ENCODE measurements around the gene FAM174B.

Gene FAM174B

GRCh38 chr15:92627014-92627413 lies 28.6 kb downstream of the FAM174B start:
- H3K27me3 ChIP-seq (ENCODE audit: insufficient read depth, low read length, poor library complexity, severe bottlenecking) = no peaks in the 10 kb centered on the region
- TF ChIP-seq, protein P1, sequence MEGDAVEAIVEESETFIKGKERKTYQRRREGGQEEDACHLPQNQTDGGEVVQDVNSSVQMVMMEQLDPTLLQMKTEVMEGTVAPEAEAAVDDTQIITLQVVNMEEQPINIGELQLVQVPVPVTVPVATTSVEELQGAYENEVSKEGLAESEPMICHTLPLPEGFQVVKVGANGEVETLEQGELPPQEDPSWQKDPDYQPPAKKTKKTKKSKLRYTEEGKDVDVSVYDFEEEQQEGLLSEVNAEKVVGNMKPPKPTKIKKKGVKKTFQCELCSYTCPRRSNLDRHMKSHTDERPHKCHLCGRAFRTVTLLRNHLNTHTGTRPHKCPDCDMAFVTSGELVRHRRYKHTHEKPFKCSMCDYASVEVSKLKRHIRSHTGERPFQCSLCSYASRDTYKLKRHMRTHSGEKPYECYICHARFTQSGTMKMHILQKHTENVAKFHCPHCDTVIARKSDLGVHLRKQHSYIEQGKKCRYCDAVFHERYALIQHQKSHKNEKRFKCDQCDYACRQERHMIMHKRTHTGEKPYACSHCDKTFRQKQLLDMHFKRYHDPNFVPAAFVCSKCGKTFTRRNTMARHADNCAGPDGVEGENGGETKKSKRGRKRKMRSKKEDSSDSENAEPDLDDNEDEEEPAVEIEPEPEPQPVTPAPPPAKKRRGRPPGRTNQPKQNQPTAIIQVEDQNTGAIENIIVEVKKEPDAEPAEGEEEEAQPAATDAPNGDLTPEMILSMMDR (conservative IDR thresholded peaks at IDR 0.05; ENCODE audit: low read length) = no peak
- no peak for TF ChIP-seq EZH2phosphoT487 (IDR thresholded peaks at IDR 0.05; ENCODE audit: borderline replicate concordance)
- no peaks in the 10 kb centered on the region for H3K9me2 ChIP-seq (replicated peaks; ENCODE audit: low read depth, low read length)
- no peaks in the 10 kb centered on the region for H3K36me3 ChIP-seq (ENCODE audit: insufficient read depth, low read length)
- no peak overlapping the region for H2AFZ ChIP-seq (ENCODE audit: low read length)
- no peak overlapping the region for H3K9ac ChIP-seq (ENCODE audit: low read depth, low read length, poor library complexity, severe bottlenecking)
- H3F3A ChIP-seq (ENCODE audit: low read depth) = no peaks in the 10 kb centered on the region
- H3K4me1 ChIP-seq (ENCODE audit: insufficient read depth, low read length, poor library complexity, severe bottlenecking) = no peaks in the 10 kb centered on the region
- H4K20me1 ChIP-seq (ENCODE audit: insufficient read depth, low read length, poor library complexity, severe bottlenecking) = no peaks in the 10 kb centered on the region
- no peaks in the 10 kb centered on the region for H3K9me3 ChIP-seq (ENCODE audit: insufficient read depth, low read depth, low read length)
- H3K4me2 ChIP-seq (ENCODE audit: low read depth, low read length, poor library complexity, severe bottlenecking) = no peak overlapping the region
- H3K4me3 ChIP-seq (ENCODE audit: low read length, poor library complexity, severe bottlenecking) = no peak overlapping the region
- no peaks in the 10 kb centered on the region for H3K79me2 ChIP-seq (ENCODE audit: insufficient read depth, low read length)

- H3F3A ChIP-seq (ENCODE audit: low read depth) = no peaks in the 10 kb centered on the region
- no peaks in the 10 kb centered on the region for H3K27me3 ChIP-seq (ENCODE audit: insufficient read depth, low read length, poor library complexity, severe bottlenecking)
- no peak overlapping the region for H3K4me2 ChIP-seq (ENCODE audit: low read depth, low read length, poor library complexity, severe bottlenecking)
- H3K4me3 ChIP-seq (ENCODE audit: low read length, poor library complexity, severe bottlenecking) = no peak overlapping the region
- no peaks in the 10 kb centered on the region for H3K36me3 ChIP-seq (ENCODE audit: insufficient read depth, low read length)
- H4K20me1 ChIP-seq (ENCODE audit: insufficient read depth, low read length, poor library complexity, severe bottlenecking) = no peaks in the 10 kb centered on the region
- H2AFZ ChIP-seq (ENCODE audit: low read length) = no peak overlapping the region
- no peaks in the 10 kb centered on the region for H3K9me3 ChIP-seq (ENCODE audit: insufficient read depth, low read depth, low read length)
- H3K9me2 ChIP-seq (replicated peaks; ENCODE audit: low read depth, low read length) = no peaks in the 10 kb centered on the region
- H3K9ac ChIP-seq (ENCODE audit: low read depth, low read length, poor library complexity, severe bottlenecking) = no peak overlapping the region
- TF ChIP-seq EZH2phosphoT487 (IDR thresholded peaks at IDR 0.05; ENCODE audit: borderline replicate concordance) = no peak
- TF ChIP-seq, protein P1 (conservative IDR thresholded peaks at IDR 0.05; ENCODE audit: low read length) = no peak
- no peaks in the 10 kb centered on the region for H3K79me2 ChIP-seq (ENCODE audit: insufficient read depth, low read length)
- no peaks in the 10 kb centered on the region for H3K4me1 ChIP-seq (ENCODE audit: insufficient read depth, low read length, poor library complexity, severe bottlenecking)
Observed at GRCh38 chr15:92625251-92625980, 30.2 kb downstream of the FAM174B start.

DNA sequence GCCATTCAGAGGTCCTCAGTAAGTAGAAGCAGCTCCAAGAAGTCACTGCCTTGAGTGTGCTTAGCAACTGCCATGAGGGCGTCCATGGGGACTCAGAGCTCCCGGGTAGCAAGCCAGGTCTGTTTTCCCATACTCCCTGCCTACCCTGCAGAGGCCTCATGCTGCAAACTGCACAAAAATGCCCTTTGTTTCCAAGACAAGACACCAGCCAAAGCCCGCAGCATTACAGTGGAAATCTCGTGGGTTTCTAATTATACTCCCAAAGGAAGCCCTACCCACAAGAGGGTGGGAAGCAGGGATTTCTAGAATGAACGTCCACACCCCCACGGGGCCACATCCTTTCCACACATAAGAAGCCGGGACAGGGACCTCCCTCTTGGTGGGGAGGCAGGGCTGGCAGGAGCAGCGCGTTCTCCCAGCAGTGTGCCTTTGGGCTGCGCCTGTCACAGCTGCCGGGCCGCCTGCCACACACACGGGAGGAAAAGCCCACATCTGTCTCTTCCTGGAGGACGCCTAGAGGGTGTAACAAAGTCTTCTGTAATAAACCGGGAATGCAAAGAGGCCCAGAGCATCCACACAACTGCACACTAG lies 31.1 kb downstream of the FAM174B start:
- H3K79me2 ChIP-seq (ENCODE audit: insufficient read depth, low read length) = no peaks in the 10 kb centered on the region
- no peak overlapping the region for H2AFZ ChIP-seq (ENCODE audit: low read length)
- no peaks in the 10 kb centered on the region for H3F3A ChIP-seq (ENCODE audit: low read depth)
- no peak overlapping the region for H3K4me3 ChIP-seq (ENCODE audit: low read length, poor library complexity, severe bottlenecking)
- no peaks in the 10 kb centered on the region for H3K9me2 ChIP-seq (replicated peaks; ENCODE audit: low read depth, low read length)
- H3K9ac ChIP-seq (ENCODE audit: low read depth, low read length, poor library complexity, severe bottlenecking) = no peak overlapping the region
- H3K27me3 ChIP-seq (ENCODE audit: insufficient read depth, low read length, poor library complexity, severe bottlenecking) = no peaks in the 10 kb centered on the region
- H3K4me1 ChIP-seq (ENCODE audit: insufficient read depth, low read length, poor library complexity, severe bottlenecking) = no peaks in the 10 kb centered on the region
- H3K4me2 ChIP-seq (ENCODE audit: low read depth, low read length, poor library complexity, severe bottlenecking) = no peak overlapping the region
- H3K9me3 ChIP-seq (ENCODE audit: insufficient read depth, low read depth, low read length) = no peaks in the 10 kb centered on the region
- no peaks in the 10 kb centered on the region for H4K20me1 ChIP-seq (ENCODE audit: insufficient read depth, low read length, poor library complexity, severe bottlenecking)
- H3K36me3 ChIP-seq (ENCODE audit: insufficient read depth, low read length) = no peaks in the 10 kb centered on the region
- no peak for TF ChIP-seq EZH2phosphoT487 (IDR thresholded peaks at IDR 0.05; ENCODE audit: borderline replicate concordance)
- TF ChIP-seq, protein P1 (conservative IDR thresholded peaks at IDR 0.05; ENCODE audit: low read length) = no peak
